Measurements from ENCODE around the gene COL12A1. TPM values are rescaled to one million over a fixed set of nuclear protein-coding genes. Genes with fewer than 3 reads are reported as not detected.

Gene COL12A1
- total and polyA plus RNA-seq, 2 donors (not counting 1 experiment from before 2014, with no cell fraction given) = 1,023 to 1,075 TPM

DNA sequence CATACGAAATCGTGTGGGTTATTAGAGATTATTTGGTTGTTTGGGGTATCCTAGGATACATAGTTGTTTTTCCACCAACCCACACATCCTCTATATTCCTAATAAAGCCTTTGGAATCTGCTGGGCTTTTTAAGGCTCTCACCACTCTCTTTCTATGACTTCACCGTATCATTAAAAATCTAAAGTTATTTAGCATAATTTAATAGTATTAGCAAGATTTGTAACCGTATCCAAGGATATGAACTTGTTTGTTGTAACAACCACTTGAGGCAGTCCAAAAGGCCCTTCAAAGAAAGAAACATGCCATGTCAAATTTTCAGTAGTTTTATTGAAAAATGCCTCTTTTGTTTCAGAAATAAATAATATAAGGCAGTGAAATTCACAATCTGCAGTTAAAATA is 121.8 kb downstream of the COL12A1 start:
- no peaks in the 10 kb centered on the region for H4K20me1 ChIP-seq (ENCODE audit: control insufficient read depth, extremely low read depth, insufficient read depth, low read length)
- H2AFZ ChIP-seq (ENCODE audit: low read length) = no peak overlapping the region
- H3K4me3 ChIP-seq (replicated peaks in 1 of 4; ENCODE audit: control extremely low read depth in 1 of 4, insufficient read depth in 1 of 4, low read depth in 3 of 4, low read length in 4 of 4) = no peak overlapping the region
- H3K27ac ChIP-seq (ENCODE audit: insufficient read depth, low read length) = no peak overlapping the region
- DNase-seq (ENCODE audit: low read depth in 2 of 2) = no peak
- H3K27me3 ChIP-seq (ENCODE audit: control insufficient read depth, insufficient read depth, low read length) = no peaks in the 10 kb centered on the region
- no peaks in the 10 kb centered on the region for H3K79me2 ChIP-seq (ENCODE audit: control insufficient read depth, insufficient read depth, low read length)
- TF ChIP-seq EZH2 (IDR thresholded peaks at IDR 0.05; ENCODE audit: low read length, missing control alignments) (no peak), CTCF (conservative IDR thresholded peaks at IDR 0.05 in 1 of 2, IDR thresholded peaks at IDR 0.05 in 1 of 2; ENCODE audit: low read depth in 1 of 2, low read length in 2 of 2) (no peak)
- no peak overlapping the region for H3K9ac ChIP-seq (ENCODE audit: insufficient read depth, low read length)
- H3K9me3 ChIP-seq (ENCODE audit: control insufficient read depth, insufficient read depth, low read depth, low read length) = no peaks in the 10 kb centered on the region
- H3K4me1 ChIP-seq (ENCODE audit: control insufficient read depth, extremely low read depth, insufficient read depth, low read length) = peaks cover 7% of the 10 kb centered on the region
- no peak overlapping the region for H3K4me2 ChIP-seq (ENCODE audit: extremely low read depth, insufficient read depth, low read length)
- H3K36me3 ChIP-seq (ENCODE audit: control insufficient read depth, insufficient read depth, low read length) = peaks cover 19% of the 10 kb centered on the region

- Histone ChIP-seq H3K4me3 (replicated peaks in 1 of 4; ENCODE audit: control extremely low read depth in 1 of 4, insufficient read depth in 1 of 4, low read depth in 3 of 4, low read length in 4 of 4) (no peak overlapping the region), H3K27ac (ENCODE audit: insufficient read depth, low read length) (no peak overlapping the region), H3K79me2 (ENCODE audit: control insufficient read depth, insufficient read depth, low read length) (no peaks in the 10 kb centered on the region), H3K4me2 (ENCODE audit: extremely low read depth, insufficient read depth, low read length) (no peak overlapping the region), H2AFZ (ENCODE audit: low read length) (no peak overlapping the region), H3K27me3 (ENCODE audit: control insufficient read depth, insufficient read depth, low read length) (no peaks in the 10 kb centered on the region), H3K9ac (ENCODE audit: insufficient read depth, low read length) (no peak overlapping the region), H3K9me3 (ENCODE audit: control insufficient read depth, insufficient read depth, low read depth, low read length) (no peaks in the 10 kb centered on the region), H4K20me1 (ENCODE audit: control insufficient read depth, extremely low read depth, insufficient read depth, low read length) (no peaks in the 10 kb centered on the region), H3K36me3 (ENCODE audit: control insufficient read depth, insufficient read depth, low read length) (peaks cover 16% of the 10 kb centered on the region), H3K4me1 (ENCODE audit: control insufficient read depth, extremely low read depth, insufficient read depth, low read length) (peaks cover 7% of the 10 kb centered on the region)
- DNase-seq (ENCODE audit: low read depth in 2 of 2) = peak in 1 of 2 donors; percentile 66
- no peak for TF ChIP-seq EZH2 (IDR thresholded peaks at IDR 0.05; ENCODE audit: low read length, missing control alignments)
- TF ChIP-seq CTCF (conservative IDR thresholded peaks at IDR 0.05 in 1 of 2, IDR thresholded peaks at IDR 0.05 in 1 of 2; ENCODE audit: low read depth in 1 of 2, low read length in 2 of 2) = no peak
Observed at GRCh38 chr6:75081921-75082320, 123.9 kb downstream of the COL12A1 start.

DNA sequence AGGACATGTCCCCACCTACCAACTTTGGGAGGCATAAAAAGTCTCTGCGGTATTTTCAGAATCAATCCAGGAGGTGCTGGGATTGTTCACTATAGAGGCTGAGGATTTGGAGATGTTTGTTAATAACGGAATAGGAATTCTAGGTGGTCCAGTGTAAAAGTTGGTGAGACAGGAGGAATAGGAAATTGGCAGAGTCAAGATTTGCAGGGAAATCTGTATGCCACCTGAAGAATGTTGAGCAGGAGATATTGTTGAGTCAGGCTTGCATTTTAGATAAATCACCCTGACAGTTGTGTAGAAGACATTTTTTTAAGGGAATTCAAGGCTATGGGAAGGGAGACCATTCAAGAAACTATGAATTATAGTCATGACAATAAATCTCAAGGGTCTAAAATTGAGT is 124.8 kb downstream of the COL12A1 start:
- peaks cover 14% of the 10 kb centered on the region for H3K36me3 ChIP-seq (ENCODE audit: control insufficient read depth, insufficient read depth, low read length)
- DNase-seq (ENCODE audit: low read depth in 2 of 2) = no peak
- TF ChIP-seq CTCF (conservative IDR thresholded peaks at IDR 0.05 in 1 of 2, IDR thresholded peaks at IDR 0.05 in 1 of 2; ENCODE audit: low read depth in 1 of 2, low read length in 2 of 2) (no peak), EZH2 (IDR thresholded peaks at IDR 0.05; ENCODE audit: low read length, missing control alignments) (no peak)

More for the DNA sequence above, 124.8 kb downstream of the COL12A1 start:
- no peaks in the 10 kb centered on the region for H3K9me3 ChIP-seq (ENCODE audit: control insufficient read depth, insufficient read depth, low read depth, low read length)
- H3K27ac ChIP-seq (ENCODE audit: insufficient read depth, low read length) = no peak overlapping the region
- no peaks in the 10 kb centered on the region for H3K79me2 ChIP-seq (ENCODE audit: control insufficient read depth, insufficient read depth, low read length)
- H3K4me1 ChIP-seq (ENCODE audit: control insufficient read depth, extremely low read depth, insufficient read depth, low read length) = peaks cover 7% of the 10 kb centered on the region
- no peak overlapping the region for H3K9ac ChIP-seq (ENCODE audit: insufficient read depth, low read length)
- no peaks in the 10 kb centered on the region for H4K20me1 ChIP-seq (ENCODE audit: control insufficient read depth, extremely low read depth, insufficient read depth, low read length)
- H3K27me3 ChIP-seq (ENCODE audit: control insufficient read depth, insufficient read depth, low read length) = no peaks in the 10 kb centered on the region
- no peak overlapping the region for H3K4me2 ChIP-seq (ENCODE audit: extremely low read depth, insufficient read depth, low read length)
- H3K4me3 ChIP-seq (replicated peaks in 1 of 4; ENCODE audit: control extremely low read depth in 1 of 4, insufficient read depth in 1 of 4, low read depth in 3 of 4, low read length in 4 of 4) = no peak overlapping the region
- H2AFZ ChIP-seq (ENCODE audit: low read length) = no peak overlapping the region
